Mammary epithelial cell (primary cell): ENCODE data around the gene NOC4L.

ENCODE experiments used
- EZH2 ChIP-seq: IDR thresholded peaks from 2 replicates; pipeline ENCODE4 v1.6.1; 2012; ENCODE audit warnings: low read length, inconsistent platforms, borderline replicate concordance
- TF ChIP-seq, protein P1 (sequence below), 2 donors: IDR thresholded peaks in 1 of 2; conservative IDR thresholded peaks in 1 of 2; 2 replicates each; pipeline ENCODE4 v1.5.1; 2011 to 2012; ENCODE audit warnings: inconsistent platforms in 2 of 2, low read length in 2 of 2, mild to moderate bottlenecking in 2 of 2, control low read depth in 1 of 2, low read depth in 1 of 2; ENCODE audit not compliant: insufficient read depth in 1 of 2; ENCODE audit errors: extremely low read depth in 1 of 2

DNA sequence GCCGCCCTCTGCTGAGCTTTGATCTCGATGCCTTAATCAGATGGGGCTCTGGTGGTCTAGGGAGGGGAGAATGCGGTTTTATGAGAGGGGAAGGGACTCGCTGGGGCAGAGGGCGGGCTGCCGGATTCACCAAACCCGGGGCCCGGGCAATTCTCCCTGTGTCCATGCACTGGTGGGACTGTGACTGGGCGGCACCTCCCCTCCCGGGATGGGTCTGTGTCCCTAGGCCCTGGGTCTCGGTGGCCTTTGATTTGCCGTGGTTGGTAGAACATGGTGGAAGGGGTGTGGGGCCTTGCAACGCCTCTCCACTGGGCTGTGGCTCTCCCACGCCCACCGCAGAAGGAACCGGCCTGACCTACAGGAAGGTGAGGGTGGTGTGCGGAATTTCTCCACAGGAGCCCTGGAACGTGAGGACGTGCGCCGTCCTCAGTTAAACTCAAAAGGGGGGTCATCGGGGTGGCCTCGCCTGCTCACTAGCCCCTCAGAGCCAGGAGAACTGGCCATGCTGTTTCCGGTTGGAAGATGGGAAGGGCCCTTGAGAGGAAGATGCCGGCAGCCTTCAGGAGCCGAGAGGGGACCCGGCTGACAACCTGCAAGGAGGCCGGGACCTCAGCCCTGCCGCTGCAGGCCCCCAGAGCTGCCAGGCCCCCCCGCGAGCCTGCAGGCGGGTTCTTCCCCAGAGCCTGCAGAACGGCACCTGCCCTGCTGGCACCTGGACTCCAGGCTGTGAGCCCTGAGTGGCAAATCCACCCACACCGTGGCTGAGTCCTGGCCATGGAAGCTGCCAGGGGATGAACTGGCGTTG lies 43.6 kb downstream of the NOC4L start:
- TF ChIP-seq, protein P1, sequence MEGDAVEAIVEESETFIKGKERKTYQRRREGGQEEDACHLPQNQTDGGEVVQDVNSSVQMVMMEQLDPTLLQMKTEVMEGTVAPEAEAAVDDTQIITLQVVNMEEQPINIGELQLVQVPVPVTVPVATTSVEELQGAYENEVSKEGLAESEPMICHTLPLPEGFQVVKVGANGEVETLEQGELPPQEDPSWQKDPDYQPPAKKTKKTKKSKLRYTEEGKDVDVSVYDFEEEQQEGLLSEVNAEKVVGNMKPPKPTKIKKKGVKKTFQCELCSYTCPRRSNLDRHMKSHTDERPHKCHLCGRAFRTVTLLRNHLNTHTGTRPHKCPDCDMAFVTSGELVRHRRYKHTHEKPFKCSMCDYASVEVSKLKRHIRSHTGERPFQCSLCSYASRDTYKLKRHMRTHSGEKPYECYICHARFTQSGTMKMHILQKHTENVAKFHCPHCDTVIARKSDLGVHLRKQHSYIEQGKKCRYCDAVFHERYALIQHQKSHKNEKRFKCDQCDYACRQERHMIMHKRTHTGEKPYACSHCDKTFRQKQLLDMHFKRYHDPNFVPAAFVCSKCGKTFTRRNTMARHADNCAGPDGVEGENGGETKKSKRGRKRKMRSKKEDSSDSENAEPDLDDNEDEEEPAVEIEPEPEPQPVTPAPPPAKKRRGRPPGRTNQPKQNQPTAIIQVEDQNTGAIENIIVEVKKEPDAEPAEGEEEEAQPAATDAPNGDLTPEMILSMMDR (conservative IDR thresholded peaks at IDR 0.05 in 1 of 2, IDR thresholded peaks at IDR 0.05 in 1 of 2; ENCODE audit: extremely low read depth in 1 of 2, insufficient read depth in 1 of 2, low read depth in 1 of 2, low read length in 2 of 2), result no peak
- no peak for TF ChIP-seq EZH2
